GM12878 (cell line): ENCODE data around the gene INPP4B. TPM values are rescaled to one million over a fixed set of nuclear protein-coding genes. Genes with fewer than 3 reads are reported as not detected.

Experiments used
- ATAC-seq: fragments of 200-7000 bp; cut with Tn5 transposase; 3 replicates; pipeline ENCODE4 v1.9.1; 2020; ENCODE audit warnings: mild to moderate bottlenecking, moderate library complexity
- BruUV-seq: library from RNA; stranded (reverse); fragments of 400-500 nt; replicated peaks from 2 replicates; lab custom pipeline; 2021; lab: Mats Ljungman, UMichigan
- CTCF ChIA-PET: fragments of 300-600 bp; sonication (Branson Sonifier 250); formaldehyde crosslinking; extraction: SDS; loops from one replicate; lab custom pipeline; 2021; ENCODE audit warnings: inconsistent platforms; lab: Yijun Ruan, JAX
- POLR2A ChIA-PET: fragments of 350-600 bp; formaldehyde crosslinking; extraction: SDS; loops from one replicate; lab custom pipeline; 2021; ENCODE audit warnings: inconsistent platforms; lab: Charles Lee
- RAD21 ChIA-PET: fragments of 300-600 bp; sonication (Branson Sonifier 250); formaldehyde crosslinking; loops from one replicate; lab custom pipeline; 2023; ENCODE audit warnings: antibody characterized with exemption; ENCODE audit not compliant: unreplicated experiment; lab: Charles Lee
- SMC1A ChIA-PET: fragments of 300-600 bp; sonication (Branson Sonifier 250); formaldehyde crosslinking; loops from one replicate; lab custom pipeline; 2023; ENCODE audit not compliant: unreplicated experiment, uncharacterized antibody; lab: Charles Lee
- DNase-seq: peaks from one replicate; pipeline ENCODE4 v3.0.0-alpha.2; 2011; ENCODE audit warnings: low read depth, low spot score
- FAIRE-seq: peaks from 3 replicates; lab custom pipeline; 2011; peaks lifted over from hg19 to GRCh38; lab: Jason Lieb, UNC
- H2AFZ ChIP-seq: 2 replicates; pipeline ENCODE4 v1.6.0; 2011; ENCODE audit warnings: low read depth, low read length, control low read depth; ENCODE audit not compliant: control insufficient read depth
- H3K27ac ChIP-seq: 2 replicates; pipeline ENCODE4 v1.5.1; 2011; ENCODE audit warnings: control low read depth; ENCODE audit not compliant: control insufficient read depth, insufficient read depth
- H3K27me3 ChIP-seq, 2 experiments: replicated peaks in 1 of 2; 2 replicates each; pipeline versions ENCODE4 v1.6.0 to v1.6.1; 2011; ENCODE audit warnings: low read length in 1 of 2; ENCODE audit not compliant: control insufficient read depth in 2 of 2, insufficient read depth in 2 of 2
- H3K36me3 ChIP-seq, 2 experiments: 2 replicates each; pipeline ENCODE4 v1.5.1; 2011; ENCODE audit warnings: low read length in 1 of 2; ENCODE audit not compliant: control insufficient read depth in 2 of 2, insufficient read depth in 2 of 2
- H3K4me1 ChIP-seq: 2 replicates; pipeline ENCODE4 v1.6.1; 2011; ENCODE audit warnings: mild to moderate bottlenecking, low read length, moderate library complexity, mixed read lengths; ENCODE audit not compliant: control insufficient read depth, insufficient read depth
- H3K4me2 ChIP-seq: 2 replicates; pipeline ENCODE4 v1.6.0; 2011; ENCODE audit warnings: control low read depth; ENCODE audit not compliant: control insufficient read depth, insufficient read depth
- H3K4me3 ChIP-seq: fragments of 200-600 bp; sonication (generic); 2 replicates; pipeline ENCODE4 v1.5.1; 2016
- H3K79me2 ChIP-seq: 2 replicates; pipeline ENCODE4 v1.6.0; 2011; ENCODE audit warnings: low read length; ENCODE audit not compliant: control insufficient read depth, insufficient read depth
- H3K9ac ChIP-seq: 2 replicates; pipeline ENCODE4 v1.8.0; 2011; ENCODE audit warnings: low read length, control low read depth, mixed read lengths; ENCODE audit not compliant: control insufficient read depth, insufficient read depth
- H3K9me3 ChIP-seq: replicated peaks from 3 replicates; pipeline ENCODE4 v1.5.1; 2011; ENCODE audit warnings: mild to moderate bottlenecking, low read length; ENCODE audit not compliant: control insufficient read depth, insufficient read depth
- H4K20me1 ChIP-seq: 2 replicates; pipeline ENCODE4 v1.6.0; 2011; ENCODE audit not compliant: control insufficient read depth, insufficient read depth
- CHD2 ChIP-seq: IDR thresholded peaks from 2 replicates; pipeline ENCODE4 v1.6.1; 2011; ENCODE audit warnings: low read depth, low read length, improper control_type of control experiment, borderline replicate concordance
- CTCF ChIP-seq, 3 experiments: IDR thresholded peaks in 2 of 3; conservative IDR thresholded peaks in 1 of 3; 2 replicates each; pipeline ENCODE4 v1.5.1; 2011; ENCODE audit warnings: low read depth in 3 of 3, low read length in 3 of 3, mild to moderate bottlenecking in 3 of 3, control low read depth in 2 of 3, moderate library complexity in 2 of 3, inconsistent platforms in 1 of 3, mixed read lengths in 1 of 3; ENCODE audit not compliant: control insufficient read depth in 2 of 3, insufficient read depth in 1 of 3; ENCODE audit errors: extremely low read depth in 1 of 3
- GABPA ChIP-seq: IDR thresholded peaks from 2 replicates; pipeline ENCODE4 v1.6.1; 2014; ENCODE audit warnings: antibody characterized with exemption, low read depth, mild to moderate bottlenecking, inconsistent platforms
- MXI1 ChIP-seq: fragments of 150-350 bp; IDR thresholded peaks from 2 replicates; pipeline ENCODE4 v1.6.1; 2011; ENCODE audit warnings: low read depth, mild to moderate bottlenecking, inconsistent platforms, low read length, improper control_type of control experiment
- REST ChIP-seq: IDR thresholded peaks from 2 replicates; pipeline ENCODE4 v1.6.1; 2012; ENCODE audit warnings: mild to moderate bottlenecking, low read depth, low read length
- TCF12 ChIP-seq: IDR thresholded peaks from 2 replicates; pipeline ENCODE4 v1.6.1; 2011; ENCODE audit warnings: low read depth, mild to moderate bottlenecking, low read length
- USF1 ChIP-seq: IDR thresholded peaks from 2 replicates; pipeline ENCODE4 v1.6.1; 2011; ENCODE audit warnings: borderline replicate concordance, low read depth, mild to moderate bottlenecking, moderate library complexity, mixed read lengths, low read length; ENCODE audit not compliant: insufficient read depth; ENCODE audit errors: extremely low read length
- ZNF207 ChIP-seq: fragments of 450-650 bp; IDR thresholded peaks from 2 replicates; pipeline ENCODE4 v1.6.1; 2014; ENCODE audit warnings: antibody characterized with exemption, mild to moderate bottlenecking, borderline replicate concordance
- ZNF687 ChIP-seq: fragments of 450-650 bp; IDR thresholded peaks from 2 replicates; pipeline ENCODE4 v1.6.1; 2017; ENCODE audit warnings: mild to moderate bottlenecking, moderate library complexity
- WGBS: methylation state at CpG from one replicate; pipeline ENCODE4 v1.1.6; 2016; ENCODE audit warnings: low lambda C conversion rate; ENCODE audit not compliant: insufficient replicate concordance, insufficient coverage; ENCODE audit errors: missing lambda C conversion rate; 5-methylcytosine and 5-hydroxymethylcytosine counted together
- in situ Hi-C: fragments of 300-500 bp; cut with MboI; formaldehyde crosslinking; loops from 9 replicates; pipeline ENCODE4 v1.14.3; 2018; ENCODE audit warnings: mixed read lengths
- intact Hi-C: fragments of 100-400 bp; cut with micrococcal nuclease; formaldehyde crosslinking; loops from one replicate; pipeline ENCODE4 v1.14.2; 2022; ENCODE audit not compliant: unreplicated experiment
- polyA plus RNA-seq, 11 experiments: library from polyadenylated mRNA; depleted of rRNA in 4 of 11; unstranded in 6 of 11; stranded (reverse) in 5 of 11; fragments of >200 nt; fragmentation: Nextera tagmentation in 4 of 11; fragmentation: Illumina TruSeq in 1 of 11; extraction: Ambion mirVana in 4 of 11; extraction: Trizol in 1 of 11; gene quantifications; 1 replicate in 1 of 11; 2 replicates in 10 of 11; pipeline versions ENCODE4 v1.2.1 to v1.2.3, GENCODE V29; 2011 to 2016; ENCODE audit warnings: inconsistent platforms in 2 of 11, missing spikeins in 2 of 11, low read depth in 1 of 11
- total RNA-seq, 4 experiments: library from RNA; depleted of rRNA in 3 of 4; stranded (reverse); fragments of >200 nt in 3 of 4; fragmentation: Illumina TruSeq in 1 of 4; extraction: Trizol in 1 of 4; gene quantifications; 2 replicates each; pipeline versions ENCODE4 v1.2.1 to v1.2.3, GENCODE V29; 2013 to 2021

INPP4B gene
- total and polyA plus RNA-seq, 10 of the 15 experiments (the other 5 are each of a cell fraction or from before 2014, with no cell fraction given) = 0.53 to 11.2 (median 0.95) TPM

GRCh38 chr4:142743121-142743825 is 102.8 kb downstream of the INPP4B start (continued):
- TF ChIP-seq REST (no peak), USF1 (no peak), ZNF207 (no peak), GABPA (no peak), MXI1 (no peak), CHD2 (no peak)

GRCh38 chr4:142741995-142742394 is 104.1 kb downstream of the INPP4B start:
- intact Hi-C loops = no loop called here
- WGBS = 0% methylated on average over 1 of the region's 1 CpG
- Histone ChIP-seq H3K36me3 (no peaks in the 10 kb centered on the region), H2AFZ (no peak overlapping the region), H3K4me2 (no peak overlapping the region), H3K4me1 (no peaks in the 10 kb centered on the region), H3K9me3 (no peaks in the 10 kb centered on the region), H3K27me3 (no peaks in the 10 kb centered on the region), H3K79me2 (no peaks in the 10 kb centered on the region), H3K9ac (no peak overlapping the region), H3K27ac (no peak overlapping the region), H3K4me3 (no peak overlapping the region), H4K20me1 (no peaks in the 10 kb centered on the region)
- POLR2A ChIA-PET = no interaction called here
- DNase-seq (no peak), ATAC-seq (no peak), FAIRE-seq (no peak)
- CTCF ChIA-PET = interaction anchor here (1.5 kb wide), 1 partner anchor 12 kb away, joined by 6 read pairs; no protein-coding TSS in a partner anchor
- RAD21 ChIA-PET = no interaction called here
- SMC1A ChIA-PET = interaction anchor here (1.4 kb wide), 1 partner anchor 14 kb away, joined by 3 read pairs; no protein-coding TSS in a partner anchor
- no TSS peak for BruUV-seq
- in situ Hi-C loops = no loop called here
- no peak for TF ChIP-seq CTCF (IDR thresholded peaks at IDR 0.05 in 2 of 3, conservative IDR thresholded peaks at IDR 0.05 in 1 of 3; ENCODE audit: control insufficient read depth in 2 of 3, extremely low read depth in 1 of 3, insufficient read depth in 1 of 3, low read depth in 3 of 3, low read length in 3 of 3)
- TF ChIP-seq TCF12 = no peak
- no peak for TF ChIP-seq ZNF687
